HG03354 (cell line): ENCODE measurements around the gene IZUMO1R.
"Not testable (repeated sequence)": the region's sequence is repeated elsewhere in the genome, so short reads cannot be mapped to it uniquely, and the experiment has no call there.

Experiments
- ATAC-seq: cut with Tn5 transposase; IDR thresholded peaks from one replicate; pipeline ENCODE4 v1.9.1; 2021; ENCODE audit warnings: mild to moderate bottlenecking; ENCODE audit not compliant: unreplicated experiment, poor library complexity, severe bottlenecking

IZUMO1R gene

DNA sequence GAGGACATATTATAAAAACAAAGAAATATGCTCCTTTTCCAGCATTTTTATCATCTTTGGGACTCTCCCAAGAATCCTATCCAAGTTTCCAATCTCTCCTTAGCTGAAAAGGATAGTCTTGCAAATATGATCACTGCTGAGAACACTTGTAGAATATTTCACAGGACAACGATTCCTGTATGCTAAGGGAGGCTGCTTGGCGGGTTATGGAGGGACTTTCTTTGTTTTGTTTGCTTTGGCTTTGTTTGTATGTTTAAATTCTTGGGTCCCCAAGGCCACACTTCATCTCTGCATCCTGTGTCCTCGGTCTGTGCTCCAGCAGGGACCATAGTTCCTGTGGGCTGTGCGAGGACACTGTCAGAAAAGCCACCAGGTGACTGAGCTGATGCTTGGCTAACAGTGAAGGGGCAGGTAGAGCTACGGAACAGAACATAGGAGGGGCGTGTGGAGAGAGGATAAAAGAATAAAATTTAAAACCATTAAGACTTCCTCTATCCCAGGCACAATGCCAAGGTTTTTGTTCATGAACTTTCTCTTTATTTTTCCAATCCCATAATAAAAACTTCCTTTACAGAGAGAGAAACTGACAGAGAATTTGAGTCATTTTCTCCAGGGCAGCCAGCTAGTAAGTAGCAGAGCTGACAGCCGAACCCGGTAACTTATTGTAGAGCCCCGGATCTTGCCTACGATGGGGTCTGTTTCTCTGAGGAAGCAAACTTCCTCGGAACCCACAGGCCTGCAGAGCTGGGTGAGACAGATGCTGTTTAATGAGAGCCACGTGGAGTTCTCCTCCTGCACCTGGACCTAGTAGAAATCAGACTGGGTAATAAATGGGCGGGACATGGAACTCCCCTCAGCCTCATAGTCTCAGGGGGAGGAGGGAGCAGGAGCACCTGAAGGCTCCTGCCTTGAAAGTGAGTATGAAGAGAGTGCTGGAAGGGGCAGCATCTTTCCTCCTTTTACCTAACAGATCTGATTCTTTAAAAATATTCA is at the start of gene IZUMO1R:
IZUMO1R (plus strand) TSS at position 615 of the 993 bp plus-strand sequence. CDS start 1,057 bp downstream, outside the sequence.
- no peak for ATAC-seq

GRCh38 chr11:94271885-94272372 is 32.5 kb upstream of the IZUMO1R start:
- peak; percentile 87 for ATAC-seq

DNA sequence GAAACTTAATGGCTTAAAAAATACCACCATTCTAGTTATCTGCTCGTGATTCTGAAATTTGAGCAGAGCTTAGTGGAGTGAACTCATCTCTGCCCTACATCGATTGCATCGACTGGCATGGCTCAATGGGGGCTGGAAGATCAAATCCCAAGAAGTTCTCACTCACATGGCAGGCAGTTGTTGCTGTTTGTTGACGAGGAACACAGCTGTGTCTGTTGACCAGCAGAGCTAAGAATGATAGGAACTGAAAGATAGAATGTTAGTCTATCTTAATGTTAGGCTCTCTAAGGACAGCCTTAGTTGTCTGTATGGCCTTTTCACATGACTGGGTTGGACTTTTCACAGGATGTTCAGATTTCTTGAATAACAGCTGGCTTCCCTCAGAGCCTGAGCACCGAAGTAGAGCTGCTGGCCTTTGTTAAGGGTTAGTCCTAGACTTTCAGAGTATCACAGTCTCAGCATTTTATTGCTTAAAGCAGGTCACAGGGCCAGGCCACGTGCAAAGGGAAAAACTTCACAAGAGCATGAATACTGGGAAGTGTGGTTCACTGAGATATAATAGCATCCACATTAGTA is 31.6 kb upstream of the IZUMO1R start:
- ATAC-seq = peak; percentile 65

- no peak for ATAC-seq
Observed at GRCh38 chr11:94275961-94276360, 28.4 kb upstream of the IZUMO1R start.

- no peak for ATAC-seq
Observed at GRCh38 chr11:94276943-94277342, 27.4 kb upstream of the IZUMO1R start.

DNA sequence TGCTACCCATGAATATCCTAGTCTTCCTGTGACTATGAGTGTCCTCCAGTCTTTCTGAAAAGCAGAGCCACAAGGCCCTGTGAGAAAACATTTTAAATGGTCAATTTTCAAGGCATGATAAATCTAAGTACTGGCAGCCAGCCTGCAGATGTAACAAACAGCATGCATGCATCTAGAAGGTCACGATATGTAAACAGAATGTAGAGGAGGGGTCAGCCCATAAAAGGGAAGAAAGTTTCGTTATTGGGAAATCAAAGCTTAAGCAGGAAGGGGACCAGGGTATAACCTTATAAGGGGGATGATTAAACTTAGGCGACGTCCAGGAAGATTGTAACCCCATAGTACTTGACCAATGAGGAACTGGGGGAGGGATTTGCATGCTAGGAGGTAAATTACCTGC is 26.2 kb upstream of the IZUMO1R start:
- ATAC-seq = not testable (repeated sequence)

DNA sequence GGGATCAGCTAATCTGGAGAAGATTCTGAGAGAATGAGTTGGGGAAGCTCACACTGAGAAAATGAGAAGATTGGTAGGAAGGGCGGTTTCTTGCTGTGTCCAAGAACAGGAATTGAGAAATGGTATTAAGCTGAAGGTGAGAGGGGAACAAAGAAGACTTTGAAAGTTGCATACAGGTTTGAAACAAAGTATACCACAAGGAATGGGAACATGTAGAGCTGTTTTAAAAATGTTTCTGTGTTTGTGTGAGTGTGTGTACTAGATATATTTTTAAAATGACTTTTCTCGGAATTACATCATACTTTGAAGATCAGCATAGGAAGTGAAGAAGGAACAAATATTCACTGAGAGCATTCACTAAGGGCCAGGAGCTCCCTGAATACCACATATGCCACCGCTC is 24.4 kb upstream of the IZUMO1R start:
- ATAC-seq = no peak

GRCh38 chr11:94281324-94281723 is 23.1 kb upstream of the IZUMO1R start:
- ATAC-seq = no peak

GRCh38 chr11:94283678-94284077 is 20.7 kb upstream of the IZUMO1R start:
- ATAC-seq = no peak

GRCh38 chr11:94295534-94295933 is 8.8 kb upstream of the IZUMO1R start:
- no peak for ATAC-seq

DNA sequence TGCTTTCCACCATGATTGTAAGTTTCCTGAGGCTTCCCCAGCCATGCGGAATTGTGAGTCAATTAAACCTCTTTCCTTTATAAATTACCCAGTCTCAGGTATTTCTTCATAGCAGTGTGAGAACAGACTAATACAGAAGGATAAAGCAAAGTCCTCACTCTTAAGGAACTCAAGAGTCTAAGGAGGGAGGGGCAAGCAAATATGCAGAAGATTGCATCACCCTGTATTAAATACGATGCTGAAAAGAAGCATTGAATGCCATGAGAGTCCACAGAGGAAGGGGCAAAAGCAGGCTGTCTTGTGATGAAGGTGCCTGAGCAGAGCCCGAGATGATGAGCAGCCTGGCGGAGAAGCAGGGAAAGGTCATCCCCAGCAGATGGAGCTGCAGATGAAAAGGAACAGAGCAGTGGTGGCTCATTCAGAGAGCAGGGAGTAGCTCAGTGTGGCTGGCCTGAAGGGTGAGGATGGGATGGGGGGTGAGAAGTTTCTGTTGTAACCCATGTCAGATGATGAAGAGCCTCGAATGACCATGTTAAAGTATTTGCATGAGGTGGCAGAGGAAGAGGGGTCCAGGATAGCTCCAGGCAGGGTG is 6.3 kb upstream of the IZUMO1R start:
- no peak for ATAC-seq

GRCh38 chr11:94302776-94303175 is 1.6 kb upstream of the IZUMO1R start:
- ATAC-seq = no peak

DNA sequence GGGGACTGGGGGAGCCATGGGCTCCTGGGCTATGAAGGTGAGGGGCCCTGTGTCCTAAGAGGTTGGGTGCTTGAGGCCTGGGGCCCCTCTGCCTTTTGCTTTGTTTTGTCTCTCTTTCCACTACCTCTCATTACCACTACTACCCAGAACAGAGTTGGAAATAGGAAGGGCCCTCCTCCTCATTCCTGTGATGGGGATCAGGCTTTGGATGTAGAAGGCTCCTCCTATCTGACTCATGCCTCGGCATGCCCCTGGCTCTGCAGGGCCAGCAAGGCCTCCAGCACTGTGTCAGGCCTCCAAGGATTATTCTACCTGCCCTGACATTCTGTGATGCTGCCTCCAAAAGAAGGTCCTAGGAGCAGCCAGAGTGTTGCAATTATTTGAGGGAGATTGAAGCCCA is 766 bp downstream of the IZUMO1R start:
- no peak for ATAC-seq

DNA sequence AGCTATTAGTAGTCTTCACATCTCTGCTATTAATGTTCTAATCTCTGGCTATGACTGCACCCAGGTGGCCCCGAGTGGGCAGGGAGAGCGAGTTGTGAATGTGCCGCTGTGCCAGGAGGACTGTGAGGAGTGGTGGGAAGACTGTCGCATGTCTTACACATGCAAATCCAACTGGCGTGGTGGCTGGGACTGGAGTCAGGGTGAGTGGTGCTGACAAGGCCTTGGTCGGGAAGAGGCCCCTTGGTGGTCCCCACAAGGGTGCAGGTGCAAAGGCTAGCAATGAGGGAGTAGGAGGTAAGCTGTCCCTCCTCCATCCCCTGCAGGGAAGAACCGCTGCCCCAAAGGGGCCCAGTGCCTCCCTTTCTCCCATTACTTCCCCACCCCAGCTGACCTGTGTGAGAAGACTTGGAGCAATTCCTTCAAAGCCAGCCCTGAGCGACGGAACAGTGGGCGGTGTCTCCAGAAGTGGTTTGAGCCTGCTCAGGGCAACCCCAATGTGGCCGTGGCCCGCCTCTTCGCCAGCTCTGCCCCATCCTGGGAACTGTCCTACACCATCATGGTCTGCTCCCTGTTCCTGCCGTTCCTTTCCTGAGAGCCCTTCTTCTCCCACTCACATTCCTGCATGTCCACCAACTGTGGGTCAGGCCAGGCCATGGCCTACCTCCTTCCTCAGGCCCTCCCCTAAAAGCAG is 2.9 kb downstream of the IZUMO1R start:
- no peak for ATAC-seq

DNA sequence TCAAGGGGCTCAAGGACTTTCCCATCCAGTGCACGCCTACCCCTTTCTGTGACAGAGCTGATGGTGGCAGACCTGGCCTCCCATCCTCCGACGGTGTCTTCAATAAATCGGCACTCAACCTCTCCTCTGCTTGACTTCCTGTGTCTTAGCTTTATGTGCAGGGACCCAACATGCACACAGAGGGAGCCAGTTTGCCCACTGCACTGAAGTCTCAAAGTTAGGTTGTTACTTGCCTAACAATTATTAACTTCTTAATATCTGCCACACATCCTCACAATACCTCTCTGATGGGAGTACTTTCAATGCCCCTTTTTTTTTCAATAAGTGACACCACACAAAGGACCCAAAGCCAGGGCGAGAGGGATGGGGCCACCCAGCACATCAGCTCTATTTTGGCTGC is 3.6 kb downstream of the IZUMO1R start:
- no peak for ATAC-seq

GRCh38 chr11:94309757-94310156 is 5.4 kb downstream of the IZUMO1R start:
- no peak for ATAC-seq

DNA sequence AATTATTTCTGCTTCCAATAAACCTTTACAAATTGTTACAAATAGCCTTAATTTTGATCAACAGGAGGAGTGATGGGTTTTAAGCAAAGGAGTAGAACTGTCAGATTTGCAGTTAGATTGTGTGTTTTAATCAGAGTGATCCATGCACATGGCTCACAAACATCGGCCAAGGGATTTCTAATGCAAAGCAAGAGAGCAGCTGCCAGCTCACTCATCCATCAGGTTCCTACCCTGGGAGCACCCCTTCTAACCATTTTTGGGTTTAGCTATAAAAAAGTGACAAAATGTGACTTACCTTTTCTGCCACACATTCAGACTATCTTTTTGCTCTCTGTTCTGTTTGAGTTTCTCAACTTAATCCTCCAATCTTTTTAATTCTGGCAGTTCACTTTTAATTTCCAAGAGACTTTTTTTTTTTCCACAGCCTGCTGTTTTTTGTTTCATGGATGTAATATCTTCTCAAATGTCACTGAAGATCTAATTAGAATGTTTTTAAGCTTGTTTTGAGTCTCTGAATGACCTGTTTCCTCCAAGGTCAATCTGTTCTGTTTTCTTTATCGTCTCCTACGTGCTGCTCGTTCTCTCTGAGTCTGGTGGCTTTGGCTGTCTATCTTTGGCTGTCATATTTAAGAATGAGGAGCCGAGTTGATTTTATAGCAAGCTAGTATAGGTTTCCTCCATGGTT is 6.0 kb downstream of the IZUMO1R start:
- ATAC-seq = no peak

GRCh38 chr11:94312339-94312738 is 8.0 kb downstream of the IZUMO1R start:
- no peak for ATAC-seq

DNA sequence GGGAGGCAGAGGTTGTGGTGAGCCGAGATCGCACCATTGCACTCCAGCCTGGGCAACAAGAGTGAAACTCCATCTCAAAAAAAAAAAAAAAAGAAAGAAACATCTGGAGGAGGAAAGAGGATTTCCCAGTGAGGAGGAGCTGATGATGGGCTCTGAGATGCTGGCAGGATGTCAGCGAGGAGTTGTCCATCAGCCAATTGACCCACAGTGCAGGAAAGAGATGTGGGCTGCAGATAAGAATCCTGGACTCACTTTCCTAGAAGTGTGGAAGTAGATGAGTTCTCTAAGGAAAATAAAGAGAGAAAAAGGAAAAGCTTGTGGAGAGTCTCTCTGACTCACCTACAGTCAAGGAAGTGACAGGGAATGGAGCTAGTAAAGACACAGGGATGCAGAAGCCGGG is 9.7 kb downstream of the IZUMO1R start:
- ATAC-seq = no peak
